ENCODE measurements around the gene CFAP100.

Gene CFAP100

DNA sequence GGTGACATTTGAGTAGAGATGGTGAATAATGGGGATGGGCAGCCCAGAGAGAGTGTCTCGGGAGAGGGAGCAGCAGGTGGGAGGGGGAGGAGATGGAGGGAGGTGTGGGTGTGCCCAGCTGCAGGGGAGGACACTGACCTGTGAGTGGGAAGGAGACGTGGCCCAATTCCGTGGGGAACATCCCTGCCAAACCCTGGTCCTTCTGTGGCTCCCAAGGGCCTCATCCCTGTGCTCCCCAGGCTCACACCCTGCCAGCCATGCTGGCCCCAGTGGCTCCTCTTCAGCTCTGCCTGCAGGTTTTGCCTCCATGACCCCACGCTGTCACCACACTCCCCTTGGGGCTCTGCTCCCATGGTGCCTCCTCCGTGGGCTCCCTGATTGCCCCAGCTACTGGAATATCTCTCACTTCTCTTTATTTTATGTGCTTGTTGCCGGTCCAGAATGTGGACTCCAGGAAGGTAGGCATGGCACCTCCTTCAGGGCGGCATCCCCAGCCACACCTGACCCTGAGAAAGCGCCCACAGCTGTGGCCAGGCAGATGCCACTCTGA is 7.0 kb downstream of the CFAP100 start:
- ATAC-seq (no peak), DNase-seq (ENCODE audit: low spot score in 2 of 2) (no peak)
- H3K4me1 Mint-ChIP-seq, result no peaks in the 10 kb centered on the region
- H3K36me3 Mint-ChIP-seq, result no peaks in the 10 kb centered on the region
- no peaks in the 10 kb centered on the region for H3K9me3 Mint-ChIP-seq
- no peak overlapping the region for H3K4me3 Mint-ChIP-seq
- H3K27ac Mint-ChIP-seq, result no peak overlapping the region

DNA sequence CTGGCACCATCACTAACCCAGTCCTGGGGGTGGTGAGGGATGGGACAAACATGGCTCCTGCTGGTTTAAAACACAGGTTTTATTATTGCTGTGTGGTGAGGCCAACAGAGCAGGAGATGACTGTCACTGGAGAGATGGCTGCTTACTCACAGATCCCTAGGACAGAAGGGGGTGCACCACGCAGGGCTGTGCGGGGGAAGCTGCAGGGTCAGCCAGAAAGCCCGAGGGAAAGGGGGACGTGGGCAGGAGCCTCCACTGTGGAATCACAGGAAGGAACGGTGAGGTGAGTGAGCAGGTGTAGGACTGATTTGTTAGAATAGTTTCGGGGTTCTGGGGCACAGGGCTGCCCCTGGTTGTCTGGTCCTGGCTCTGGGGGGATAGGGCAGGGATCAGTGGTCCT is 7.5 kb downstream of the CFAP100 start:
- H3K27ac Mint-ChIP-seq, result no peak overlapping the region
- no peaks in the 10 kb centered on the region for H3K36me3 Mint-ChIP-seq
- ATAC-seq (peak; percentile 9), DNase-seq (ENCODE audit: low spot score in 2 of 2) (no peak)
- no peak overlapping the region for H3K4me3 Mint-ChIP-seq
- no peaks in the 10 kb centered on the region for H3K9me3 Mint-ChIP-seq
- no peaks in the 10 kb centered on the region for H3K4me1 Mint-ChIP-seq

DNA sequence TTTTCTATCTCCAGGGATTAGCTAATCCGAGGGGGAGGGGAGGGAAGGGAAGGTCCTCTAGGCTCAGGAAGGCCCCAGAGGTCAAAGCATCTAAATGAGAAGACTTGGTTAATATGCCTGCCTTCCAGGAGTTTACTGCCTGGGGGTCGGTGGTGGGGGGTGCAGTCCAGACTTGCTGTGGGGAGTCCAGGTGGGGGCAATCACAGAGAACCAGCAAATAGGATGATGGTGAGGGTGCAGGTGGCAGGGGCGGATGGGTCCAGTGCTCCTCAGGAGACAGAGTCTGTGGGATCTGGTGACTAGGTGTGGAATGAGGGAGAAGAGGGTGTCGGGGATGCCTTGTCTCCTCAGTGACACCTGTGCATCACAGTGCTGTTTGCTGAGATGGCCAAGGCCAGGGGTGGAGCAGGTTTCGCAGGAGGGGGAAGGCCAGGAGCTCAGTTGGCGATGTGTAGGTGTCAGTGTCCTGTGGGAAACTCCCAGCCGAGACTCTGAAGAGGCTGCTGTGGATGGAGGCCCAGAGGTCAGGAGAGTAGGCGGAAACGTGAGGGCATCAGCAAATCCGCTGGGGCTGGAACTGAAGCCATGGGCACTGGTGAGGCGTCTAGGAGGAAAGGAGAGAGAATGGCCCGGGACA is 8.1 kb downstream of the CFAP100 start:
- DNase-seq (ENCODE audit: low spot score in 2 of 2), result no peak
- Mint-ChIP-seq H3K4me3 (no peak overlapping the region), H3K27ac (no peak overlapping the region), H3K36me3 (no peaks in the 10 kb centered on the region), H3K9me3 (no peaks in the 10 kb centered on the region), H3K4me1 (no peaks in the 10 kb centered on the region)
- ATAC-seq, result no peak

DNA sequence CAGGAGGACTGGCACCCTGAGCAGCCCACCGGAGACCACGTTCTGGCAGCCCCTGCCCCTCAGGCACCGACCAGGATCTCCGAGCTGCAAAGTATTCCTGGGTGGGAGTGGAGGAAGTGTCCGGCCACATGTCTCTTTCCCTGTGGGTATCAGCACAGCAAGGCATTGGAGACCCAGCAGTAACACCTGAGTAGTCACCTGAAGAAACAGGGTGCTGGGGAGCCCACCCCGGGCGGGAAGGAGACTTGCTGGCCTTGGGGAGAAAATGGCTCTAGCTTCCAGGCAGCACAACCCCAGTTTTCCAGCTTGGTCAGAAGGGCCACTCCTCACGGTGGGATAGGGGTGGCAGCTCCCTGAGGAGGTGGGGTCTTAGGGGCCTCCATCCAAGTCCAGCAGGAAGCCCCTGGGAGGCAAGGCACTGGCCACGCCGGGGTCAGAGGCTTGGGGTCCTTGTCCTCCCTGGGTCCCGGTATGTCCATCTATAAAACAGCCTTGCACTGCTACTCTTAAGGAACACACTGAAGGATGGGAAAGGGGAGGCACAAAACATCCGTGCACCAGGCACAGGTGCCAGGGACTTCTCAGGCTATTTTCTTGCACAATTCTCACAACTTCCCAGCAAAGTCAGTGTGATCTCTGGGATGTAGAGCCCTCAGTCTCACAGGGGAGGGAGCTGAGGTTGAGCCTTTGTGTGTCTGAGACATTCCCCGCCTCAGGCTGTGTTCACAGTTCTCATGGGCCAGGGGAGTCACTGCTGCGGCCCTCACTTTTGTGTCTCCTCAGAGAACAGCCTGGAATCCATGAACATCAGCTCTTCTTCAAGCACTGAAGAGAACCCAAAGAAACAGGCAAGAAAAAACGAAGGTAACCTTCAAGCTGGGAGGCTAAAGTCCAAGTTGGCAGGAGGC is 11.9 kb downstream of the CFAP100 start:
- Mint-ChIP-seq H3K36me3 (no peaks in the 10 kb centered on the region), H3K9me3 (no peaks in the 10 kb centered on the region), H3K4me3 (no peak overlapping the region), H3K27ac (no peak overlapping the region), H3K4me1 (no peaks in the 10 kb centered on the region)
- ATAC-seq (no peak), DNase-seq (ENCODE audit: low spot score in 2 of 2) (no peak)

DNA sequence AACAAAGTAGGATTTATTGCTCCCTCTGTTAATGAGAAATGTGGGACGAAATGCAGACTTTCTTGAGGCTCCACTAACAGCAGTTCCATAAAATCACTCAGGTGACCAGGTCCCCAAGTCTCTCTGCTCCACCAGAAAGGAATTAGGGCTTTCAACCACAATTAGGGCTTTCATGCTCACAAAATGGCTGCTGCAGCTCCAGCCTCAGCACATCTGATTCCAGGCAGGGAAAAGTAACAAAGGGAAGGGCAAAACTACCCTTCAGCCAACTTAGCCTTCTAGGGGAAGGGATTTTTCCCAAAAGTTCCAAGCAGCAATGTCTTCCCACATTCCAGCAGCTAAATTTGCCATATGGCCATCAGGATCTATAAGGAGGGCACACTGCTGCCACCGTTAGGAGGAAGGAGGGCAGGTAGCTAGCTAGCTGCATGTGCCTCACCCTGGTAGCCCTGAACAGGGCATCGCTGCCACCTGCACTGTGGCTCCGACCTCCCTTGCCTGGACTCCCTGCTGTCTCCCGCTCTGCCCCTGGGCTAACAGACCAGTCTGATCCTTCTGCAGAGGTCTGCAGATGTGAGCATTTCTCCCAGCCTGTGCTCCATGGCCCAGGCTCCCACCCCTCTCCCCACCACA is 12.8 kb downstream of the CFAP100 start:
- no peaks in the 10 kb centered on the region for H3K36me3 Mint-ChIP-seq
- DNase-seq (ENCODE audit: low spot score in 2 of 2) (no peak), ATAC-seq (peak; percentile 31)
- no peaks in the 10 kb centered on the region for H3K9me3 Mint-ChIP-seq
- H3K27ac Mint-ChIP-seq, result no peak overlapping the region
- H3K4me3 Mint-ChIP-seq, result no peak overlapping the region
- H3K4me1 Mint-ChIP-seq, result no peaks in the 10 kb centered on the region

DNA sequence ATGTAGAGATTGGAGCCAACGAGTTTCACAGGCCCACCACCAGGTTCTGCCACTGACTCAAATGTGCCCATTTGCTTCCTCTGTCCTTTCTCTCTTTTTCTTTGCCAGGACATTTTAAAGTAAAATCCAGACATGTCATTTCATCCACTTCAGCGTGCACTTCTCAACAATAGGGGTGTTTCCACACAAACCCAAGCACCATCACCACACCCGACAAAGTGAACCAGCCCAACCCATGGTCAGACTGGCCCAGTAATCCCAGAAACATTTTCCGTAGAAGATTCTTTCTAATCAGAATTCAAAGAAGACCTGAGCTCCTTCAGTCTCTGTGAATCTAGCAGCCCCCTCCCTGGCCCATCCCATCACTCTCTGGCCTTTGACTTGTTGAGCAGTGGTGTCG is 13.4 kb downstream of the CFAP100 start:
- Mint-ChIP-seq H3K9me3 (no peaks in the 10 kb centered on the region), H3K4me1 (no peaks in the 10 kb centered on the region), H3K36me3 (no peaks in the 10 kb centered on the region), H3K4me3 (no peak overlapping the region), H3K27ac (no peak overlapping the region)
- ATAC-seq (no peak), DNase-seq (ENCODE audit: low spot score in 2 of 2) (no peak)

DNA sequence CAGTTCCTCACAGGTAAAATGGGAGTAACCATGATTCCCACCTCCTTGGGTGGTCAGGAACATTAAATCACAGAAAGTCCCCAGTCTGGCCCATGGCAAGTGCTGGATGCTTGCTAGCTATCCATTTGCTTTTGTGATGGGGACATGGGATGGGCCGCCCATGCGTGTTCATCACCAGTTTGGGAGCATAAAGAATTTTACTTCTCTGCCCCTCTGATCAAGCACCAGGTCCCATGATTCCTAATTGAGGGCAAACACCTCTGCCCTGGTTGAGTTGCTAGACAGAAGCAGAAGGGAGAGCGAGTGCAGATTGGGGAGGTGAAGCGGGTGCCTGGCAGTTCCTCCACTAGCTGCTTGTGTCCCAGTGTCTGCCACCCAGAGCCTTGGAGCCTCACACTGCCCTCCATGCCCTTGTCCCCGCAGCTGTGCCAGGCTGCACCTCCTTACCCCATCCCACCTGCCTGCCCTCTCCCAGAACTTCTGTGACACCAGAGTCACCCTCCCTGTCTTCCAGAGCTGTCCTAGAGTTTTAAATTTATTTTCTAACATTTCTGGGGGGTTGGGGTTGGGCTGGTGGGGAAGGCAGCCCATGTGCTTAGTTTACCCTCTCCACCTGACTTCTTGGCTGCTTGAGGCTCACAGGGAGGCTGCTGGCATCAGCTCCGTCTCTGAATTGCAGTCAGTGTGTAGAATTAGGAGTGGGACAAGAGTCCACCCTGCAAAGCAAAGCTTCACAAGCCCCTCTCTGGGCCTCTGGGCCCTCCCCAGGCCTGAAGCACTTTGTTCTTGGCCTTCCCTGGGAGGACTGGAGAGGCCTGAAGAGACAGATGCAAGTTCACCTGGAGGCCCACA is 18.4 kb downstream of the CFAP100 start:
- Mint-ChIP-seq H3K36me3 (no peaks in the 10 kb centered on the region), H3K27ac (no peak overlapping the region), H3K4me3 (no peak overlapping the region), H3K4me1 (no peaks in the 10 kb centered on the region), H3K9me3 (no peaks in the 10 kb centered on the region)
- no peak for DNase-seq (ENCODE audit: low spot score in 2 of 2)
- no peak for ATAC-seq

DNA sequence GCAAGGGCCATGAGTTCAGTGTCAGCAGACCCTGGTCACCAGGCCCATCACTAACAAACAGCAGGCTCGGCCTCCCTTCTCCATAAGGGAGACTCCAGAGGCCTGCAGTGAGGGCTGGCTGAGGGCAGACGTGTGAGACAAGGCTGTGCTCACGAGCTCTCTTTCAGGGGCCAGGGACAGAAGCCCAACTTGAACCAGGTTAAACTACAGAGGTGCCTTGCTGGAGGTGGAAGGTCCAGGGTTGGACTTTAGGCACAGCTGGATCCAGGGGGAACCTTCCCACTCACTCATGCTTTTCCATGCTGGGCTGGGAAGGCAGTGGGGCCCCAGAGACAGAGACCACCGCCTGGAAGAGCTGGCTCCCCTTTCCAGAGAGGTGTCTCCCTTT is 19.0 kb downstream of the CFAP100 start:
- H3K27ac Mint-ChIP-seq, result no peak overlapping the region
- H3K4me1 Mint-ChIP-seq, result no peaks in the 10 kb centered on the region

DNA sequence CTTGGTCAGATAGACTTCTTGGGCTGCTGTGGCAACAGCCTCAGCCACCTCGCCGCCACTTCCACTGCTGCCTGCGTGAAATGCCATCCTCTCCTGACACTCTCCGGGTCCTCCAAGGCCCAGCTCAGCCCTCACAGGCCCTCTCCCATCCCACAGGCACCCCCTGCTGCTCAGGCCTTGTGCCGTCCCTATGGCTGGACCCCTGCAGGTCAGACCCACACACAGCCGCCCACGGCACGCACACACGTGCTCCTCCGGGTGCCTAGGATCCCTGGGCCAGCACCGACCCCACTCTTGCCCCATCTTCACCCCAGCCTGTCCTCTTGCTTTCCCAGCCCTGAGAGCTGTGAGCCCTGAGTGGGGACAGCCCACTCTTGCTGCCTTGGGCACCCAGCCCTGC is 19.7 kb downstream of the CFAP100 start:
- ATAC-seq (peak; percentile 6), DNase-seq (ENCODE audit: low spot score in 2 of 2) (no peak)
- Mint-ChIP-seq H3K36me3 (no peaks in the 10 kb centered on the region), H3K27ac (no peak overlapping the region), H3K4me3 (no peak overlapping the region), H3K4me1 (no peaks in the 10 kb centered on the region), H3K9me3 (no peaks in the 10 kb centered on the region)

More for the DNA sequence above, 19.0 kb downstream of the CFAP100 start:
- ATAC-seq (no peak), DNase-seq (ENCODE audit: low spot score in 2 of 2) (no peak)
- H3K36me3 Mint-ChIP-seq, result no peaks in the 10 kb centered on the region
- no peaks in the 10 kb centered on the region for H3K9me3 Mint-ChIP-seq
- H3K4me3 Mint-ChIP-seq, result no peak overlapping the region

DNA sequence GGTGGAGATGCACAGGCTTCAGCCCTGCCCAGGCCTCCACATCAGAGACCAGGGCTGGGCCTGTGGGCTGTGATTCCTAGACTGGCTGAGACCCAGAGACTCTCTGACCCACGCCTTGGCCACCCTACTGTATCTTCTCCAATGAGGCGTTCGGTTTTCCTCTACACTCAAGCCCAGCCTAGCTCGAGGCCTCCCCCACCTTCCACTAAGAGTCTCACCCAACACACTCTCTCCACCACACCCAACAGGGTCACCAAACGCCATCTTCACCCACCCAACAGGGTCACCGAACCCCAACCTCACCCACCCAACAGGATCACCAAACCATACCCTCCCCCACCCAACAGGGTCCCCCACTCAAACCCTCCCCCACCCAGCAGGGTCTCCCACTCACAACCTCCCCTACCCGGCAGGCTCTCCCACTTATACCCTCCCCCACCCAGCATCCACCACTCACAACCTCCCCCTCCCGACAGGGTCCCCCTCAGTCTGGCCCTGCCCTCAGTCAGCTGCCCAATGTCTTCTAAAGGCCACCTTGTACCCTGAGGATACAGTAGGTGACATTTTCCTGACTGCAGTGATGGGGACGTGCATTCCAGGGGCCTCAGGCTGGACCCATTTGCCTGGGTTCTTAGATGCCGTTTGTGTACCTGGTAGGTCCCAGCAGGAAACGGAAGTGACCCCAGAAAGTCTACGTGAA is 20.4 kb downstream of the CFAP100 start:
- no peak overlapping the region for H3K27ac Mint-ChIP-seq
- H3K9me3 Mint-ChIP-seq, result no peaks in the 10 kb centered on the region
- H3K36me3 Mint-ChIP-seq, result no peaks in the 10 kb centered on the region
- DNase-seq (ENCODE audit: low spot score in 2 of 2), result no peak
- no peak overlapping the region for H3K4me3 Mint-ChIP-seq
- peaks cover 2% of the 10 kb centered on the region for H3K4me1 Mint-ChIP-seq
- no peak for ATAC-seq

DNA sequence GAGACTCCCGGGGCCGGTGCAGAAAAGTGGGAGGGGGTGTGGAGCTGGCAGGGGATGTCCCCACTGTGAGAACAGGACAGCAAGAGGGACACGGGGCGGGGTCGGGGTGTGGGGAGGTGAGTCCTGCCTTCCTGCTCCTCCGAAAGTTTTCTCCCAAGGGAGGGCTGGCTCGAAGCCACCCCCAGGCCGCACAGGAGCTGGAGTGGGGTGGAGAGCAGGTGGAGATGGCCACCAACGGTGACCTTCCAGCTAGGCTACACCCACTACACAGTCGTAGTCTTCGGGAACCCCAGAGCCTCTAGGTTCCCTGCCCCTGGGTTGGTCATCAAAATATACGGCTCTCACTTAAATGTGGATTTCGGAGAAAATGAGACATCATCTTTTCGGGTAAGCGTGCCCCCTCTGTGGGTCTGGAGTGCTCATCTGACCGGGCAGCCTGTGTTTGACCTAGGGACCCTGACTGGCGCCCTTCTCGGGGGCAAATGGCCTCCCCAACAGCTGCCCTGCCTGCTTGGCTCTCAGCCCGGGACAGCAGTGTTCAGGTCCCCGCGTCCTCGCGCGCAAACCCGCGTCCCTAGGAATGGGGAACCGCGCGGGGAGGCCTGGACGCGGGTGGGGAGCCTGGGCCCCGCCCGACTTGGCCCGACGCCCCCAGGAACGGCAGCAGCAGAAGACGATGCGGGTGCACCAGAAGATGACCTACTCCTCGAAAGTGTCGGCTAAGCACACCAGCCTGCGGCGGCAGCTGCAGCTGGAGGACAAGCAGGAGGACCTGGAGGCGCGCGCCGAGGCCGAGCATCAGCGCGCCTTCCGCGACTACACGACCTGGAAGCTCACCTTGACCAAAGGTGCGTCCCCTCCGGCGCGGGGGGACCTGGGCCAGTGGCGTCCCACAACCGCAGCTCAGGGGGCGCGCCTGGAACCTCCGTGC is 21.2 kb downstream of the CFAP100 start:
- Mint-ChIP-seq H3K4me1 (peaks cover 8% of the 10 kb centered on the region), H3K27ac (no peak overlapping the region), H3K36me3 (no peaks in the 10 kb centered on the region), H3K4me3 (no peak overlapping the region), H3K9me3 (no peaks in the 10 kb centered on the region)
- no peak for DNase-seq (ENCODE audit: low spot score in 2 of 2)
- no peak for ATAC-seq

DNA sequence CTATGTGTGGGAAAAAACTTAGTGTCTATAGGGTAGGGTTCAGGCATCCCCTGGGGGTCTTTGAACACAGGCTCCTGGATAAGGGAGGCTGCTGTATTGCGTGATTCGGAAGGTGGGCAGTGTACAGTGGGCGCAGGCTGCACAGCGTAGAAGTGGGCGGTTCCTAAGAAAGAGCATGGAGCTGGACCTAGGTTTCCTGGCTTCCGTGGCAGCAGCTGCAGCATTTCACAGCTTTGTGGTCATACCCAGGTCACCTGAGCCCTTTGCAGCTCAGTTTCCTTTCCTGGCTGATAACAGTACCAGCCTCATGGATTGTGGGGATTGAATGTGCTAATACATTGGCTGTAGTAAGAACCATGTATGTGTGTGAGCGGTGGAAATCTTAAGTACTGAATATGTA is 22.2 kb downstream of the CFAP100 start:
- Mint-ChIP-seq H3K4me1 (peaks cover 8% of the 10 kb centered on the region), H3K9me3 (no peaks in the 10 kb centered on the region), H3K27ac (no peak overlapping the region), H3K4me3 (no peak overlapping the region), H3K36me3 (no peaks in the 10 kb centered on the region)
- DNase-seq (ENCODE audit: low spot score in 2 of 2) (no peak), ATAC-seq (no peak)

DNA sequence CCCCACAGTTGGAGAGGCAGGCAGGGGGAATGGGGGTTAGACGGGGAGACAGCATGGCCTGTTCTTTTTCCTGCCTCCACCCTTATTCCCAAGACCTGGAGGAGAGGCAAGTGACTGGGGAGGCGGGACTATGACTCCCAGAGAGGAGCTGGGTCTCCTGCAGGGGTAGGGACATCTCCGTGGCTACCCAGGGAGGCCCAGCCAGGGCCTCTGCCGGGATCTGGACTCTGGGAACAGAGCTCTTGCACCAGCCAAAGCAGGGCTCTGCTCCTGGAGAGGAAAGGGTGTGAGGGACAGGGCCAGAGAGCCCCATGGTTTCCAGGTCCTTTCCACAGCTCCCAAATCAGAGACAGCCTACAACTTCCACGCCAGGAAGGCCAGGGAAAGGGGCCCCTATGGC is 22.8 kb downstream of the CFAP100 start:
- no peak overlapping the region for H3K27ac Mint-ChIP-seq
- H3K9me3 Mint-ChIP-seq, result no peaks in the 10 kb centered on the region
- H3K4me3 Mint-ChIP-seq, result no peak overlapping the region
- H3K36me3 Mint-ChIP-seq, result no peaks in the 10 kb centered on the region
- peaks cover 8% of the 10 kb centered on the region for H3K4me1 Mint-ChIP-seq
- no peak for DNase-seq (ENCODE audit: low spot score in 2 of 2)
- ATAC-seq, result no peak
